HG03064 (cell line): ENCODE measurements around the gene PLCB3.

Experiments
- ATAC-seq: cut with Tn5 transposase; IDR thresholded peaks from one replicate; pipeline ENCODE4 v1.9.1; 2021; ENCODE audit warnings: low read depth; ENCODE audit not compliant: unreplicated experiment

Gene PLCB3

DNA sequence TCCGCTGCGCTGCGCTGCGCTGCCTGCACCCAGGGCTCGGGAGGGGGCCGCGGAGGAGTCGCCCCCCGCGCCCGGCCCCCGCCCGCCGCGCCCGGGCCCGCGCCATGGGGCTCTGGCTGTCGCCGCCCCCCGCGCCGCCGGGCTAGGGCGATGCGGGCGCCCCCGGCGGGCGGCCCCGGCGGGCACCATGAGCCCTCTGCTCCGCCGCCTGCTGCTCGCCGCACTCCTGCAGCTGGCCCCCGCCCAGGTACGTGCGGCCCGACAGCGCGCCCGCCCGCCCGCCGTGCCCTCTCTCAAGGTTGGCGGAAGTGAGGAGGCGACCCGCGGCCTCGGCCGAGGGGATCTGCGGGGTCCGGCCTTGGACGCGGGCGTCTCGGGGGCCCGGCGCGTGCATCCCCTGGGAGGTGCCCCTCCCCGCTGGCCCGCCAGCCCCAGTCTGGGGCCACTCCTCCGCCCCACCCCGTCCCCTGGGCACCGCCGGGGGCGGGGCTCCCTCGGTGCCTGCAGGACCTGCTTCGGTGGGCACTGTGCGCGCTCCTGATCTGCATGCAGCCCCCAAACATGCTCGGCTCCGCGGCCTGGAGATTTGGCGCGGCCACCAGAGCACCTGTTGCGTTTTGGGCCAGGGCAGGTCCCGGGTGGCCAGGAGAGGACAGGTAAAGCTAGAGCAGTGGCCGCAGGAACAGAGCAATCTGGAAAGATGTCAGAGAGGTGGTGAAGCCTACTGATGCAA lies 16.5 kb upstream of the PLCB3 start:
- ATAC-seq, result no peak

DNA sequence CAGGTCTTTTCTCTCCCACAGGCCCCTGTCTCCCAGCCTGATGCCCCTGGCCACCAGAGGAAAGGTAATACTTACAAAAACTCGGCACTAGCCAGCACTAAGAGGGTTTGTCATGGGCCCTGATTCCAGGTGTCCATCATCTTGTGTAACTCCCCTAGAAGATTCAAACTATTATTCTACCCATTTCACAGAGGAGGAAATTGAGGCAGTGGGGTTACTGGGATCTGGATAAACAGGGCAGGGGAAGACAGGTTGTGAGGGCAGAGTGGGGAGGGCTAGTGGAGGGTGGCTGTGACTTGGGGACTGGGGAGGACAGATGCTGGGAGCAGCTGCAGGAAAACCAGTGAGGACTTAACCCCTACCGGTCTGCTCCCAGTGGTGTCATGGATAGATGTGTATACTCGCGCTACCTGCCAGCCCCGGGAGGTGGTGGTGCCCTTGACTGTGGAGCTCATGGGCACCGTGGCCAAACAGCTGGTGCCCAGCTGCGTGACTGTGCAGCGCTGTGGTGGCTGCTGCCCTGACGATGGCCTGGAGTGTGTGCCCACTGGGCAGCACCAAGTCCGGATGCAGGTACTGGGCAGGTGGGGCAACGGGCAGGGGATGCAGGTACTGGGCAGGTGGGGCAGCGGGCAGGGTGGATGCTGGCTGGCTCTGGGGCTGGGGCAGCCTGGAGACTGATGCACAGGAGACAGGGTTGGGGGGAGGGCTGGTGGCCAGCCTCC lies 15.7 kb upstream of the PLCB3 start:
- ATAC-seq, result no peak

DNA sequence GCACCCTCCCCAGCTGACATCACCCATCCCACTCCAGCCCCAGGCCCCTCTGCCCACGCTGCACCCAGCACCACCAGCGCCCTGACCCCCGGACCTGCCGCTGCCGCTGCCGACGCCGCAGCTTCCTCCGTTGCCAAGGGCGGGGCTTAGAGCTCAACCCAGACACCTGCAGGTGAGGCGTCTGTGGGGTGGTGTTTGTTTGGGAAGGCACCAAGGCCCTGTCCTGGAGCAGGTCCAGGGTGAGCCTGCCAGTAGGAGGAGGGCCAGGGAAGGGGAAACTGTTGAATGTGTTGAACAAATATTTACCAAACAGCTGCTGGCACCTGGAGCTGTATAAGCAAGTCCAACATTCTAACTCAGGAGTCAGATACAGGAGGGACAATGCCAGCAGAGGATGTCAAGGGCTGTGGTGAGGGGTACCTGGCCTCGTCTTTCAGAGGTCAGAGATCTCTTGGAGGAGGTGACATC lies 13.8 kb upstream of the PLCB3 start:
- ATAC-seq, result no peak

DNA sequence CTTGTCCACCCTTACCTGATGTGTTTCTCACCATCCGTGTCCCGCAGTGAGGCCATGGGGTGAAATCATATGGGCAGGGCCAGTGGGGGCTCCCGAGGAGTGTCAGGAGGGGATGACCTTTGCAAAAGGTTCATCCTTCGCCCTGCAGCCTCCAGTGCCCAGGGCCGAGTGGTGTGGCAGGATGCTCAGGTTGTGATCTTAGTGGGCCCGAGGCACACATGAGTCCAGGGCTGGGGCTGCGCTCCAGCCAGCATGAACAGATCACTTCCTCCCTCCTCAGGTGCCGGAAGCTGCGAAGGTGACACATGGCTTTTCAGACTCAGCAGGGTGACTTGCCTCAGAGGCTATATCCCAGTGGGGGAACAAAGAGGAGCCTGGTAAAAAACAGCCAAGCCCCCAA lies 13.3 kb upstream of the PLCB3 start:
- no peak for ATAC-seq

DNA sequence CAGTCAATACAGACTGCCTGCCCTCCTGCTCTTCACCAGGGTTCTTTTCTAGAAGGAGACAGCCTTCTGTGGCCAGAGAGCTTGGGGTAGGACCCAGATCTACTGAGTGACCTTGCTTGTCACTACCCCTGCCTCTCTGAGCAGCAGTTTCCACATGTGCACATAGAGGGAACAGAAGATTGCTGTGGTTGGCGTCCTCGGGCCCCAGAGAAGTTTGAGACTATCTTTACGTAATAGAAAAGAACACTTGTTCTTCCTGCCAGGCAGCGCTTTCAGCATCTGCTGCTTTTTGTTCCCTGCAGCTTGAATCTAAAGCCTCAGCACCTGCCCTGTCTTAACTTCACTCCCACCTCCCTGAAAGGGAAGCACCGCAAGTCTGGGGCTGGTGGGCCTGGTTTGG lies 12.3 kb upstream of the PLCB3 start:
- ATAC-seq, result no peak

DNA sequence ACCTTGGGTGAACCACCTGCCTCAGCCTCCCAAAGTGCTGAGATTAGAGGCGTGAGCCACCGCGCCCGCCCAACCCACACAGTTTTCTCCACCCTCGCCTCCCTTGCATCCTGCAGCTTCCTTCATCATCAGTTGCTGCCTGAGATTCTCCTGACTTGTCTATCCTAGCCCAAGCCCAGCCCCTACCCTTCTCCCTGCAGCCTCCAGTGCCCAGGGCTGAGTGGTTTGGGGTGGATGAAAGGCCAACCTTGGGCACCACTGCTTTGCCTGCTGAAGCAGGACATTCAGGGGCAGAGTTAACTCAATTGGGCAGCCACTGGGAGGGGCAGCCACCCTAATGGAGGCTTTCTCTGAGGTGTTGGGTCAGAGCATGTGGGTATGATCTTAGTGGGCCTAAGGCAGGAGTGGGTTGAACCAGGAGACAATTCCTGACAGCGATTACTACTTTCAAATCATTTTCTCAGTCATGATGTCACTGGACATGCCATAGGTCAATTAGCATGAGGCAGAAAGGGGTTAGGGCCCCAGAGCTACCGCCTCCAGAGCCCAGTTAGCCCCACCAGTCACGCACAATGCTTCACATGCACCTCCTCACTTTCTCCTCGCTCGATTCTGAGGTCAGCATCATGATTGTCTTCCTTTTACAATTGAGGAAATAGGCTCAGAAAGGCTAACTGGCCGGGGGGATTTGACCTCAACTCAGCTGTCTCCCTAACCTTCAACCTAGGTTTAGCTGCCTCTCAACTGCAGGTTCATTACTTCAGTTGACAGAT lies 11.5 kb upstream of the PLCB3 start:
- ATAC-seq, result no peak

DNA sequence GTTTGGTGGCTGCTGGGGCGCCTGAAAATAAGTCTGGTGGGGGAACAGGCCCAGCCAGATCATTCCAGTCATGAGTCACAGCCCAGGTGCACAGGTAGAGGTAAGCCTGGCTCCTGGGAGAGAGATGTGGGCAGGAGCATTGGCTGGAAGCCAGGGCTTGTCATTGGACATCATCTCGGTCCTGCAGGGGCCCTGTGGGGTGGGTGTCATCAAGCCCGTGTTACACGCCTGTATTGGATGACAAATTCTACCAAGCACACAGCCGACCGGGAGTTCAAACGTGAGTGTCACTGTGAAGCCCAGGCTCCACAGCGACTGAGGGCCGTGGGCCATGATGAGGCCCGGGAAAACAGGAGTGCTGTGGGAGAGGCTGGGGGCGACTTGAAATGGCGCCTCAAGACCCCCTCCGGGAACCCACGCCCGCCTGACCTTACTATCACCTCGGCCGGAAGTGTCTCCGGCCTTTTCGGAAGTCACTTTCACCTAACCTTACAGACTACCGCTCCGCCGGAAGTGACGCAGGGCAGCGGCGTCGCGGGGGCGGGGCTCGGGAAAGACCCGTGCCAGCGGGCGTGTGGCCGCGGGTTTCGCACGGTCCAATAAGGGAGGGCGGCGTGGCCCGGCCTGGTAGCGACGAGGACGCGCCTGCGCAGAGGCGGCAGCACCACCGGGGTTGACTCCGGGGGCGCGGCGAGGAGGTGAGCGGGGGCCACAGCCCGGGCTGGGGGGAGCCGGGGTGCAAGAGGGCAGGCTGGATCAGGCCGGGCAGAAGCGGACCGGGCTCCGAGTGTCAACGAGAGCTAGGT lies 10.7 kb upstream of the PLCB3 start, which contains the start of gene FKBP2:
TSS of gene FKBP2 (plus strand) at position 661 of the 806 bp plus-strand sequence. CDS start 1,293 bp downstream, outside the sequence.
- ATAC-seq, result peak; percentile 49

DNA sequence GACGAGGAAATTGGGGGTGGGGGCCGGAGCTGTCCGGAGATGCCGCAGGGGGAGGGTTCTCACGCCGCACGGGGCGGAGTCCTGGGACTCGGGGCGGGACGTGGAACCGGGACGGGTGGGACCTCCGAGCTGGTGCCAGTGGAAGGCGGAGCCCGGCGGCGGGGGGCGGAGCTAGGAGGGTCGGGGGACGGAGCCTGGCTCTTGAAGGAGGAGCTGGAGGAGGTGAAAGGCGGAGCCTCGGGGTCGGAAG lies 10.2 kb upstream of the PLCB3 start:
- ATAC-seq, result no peak

DNA sequence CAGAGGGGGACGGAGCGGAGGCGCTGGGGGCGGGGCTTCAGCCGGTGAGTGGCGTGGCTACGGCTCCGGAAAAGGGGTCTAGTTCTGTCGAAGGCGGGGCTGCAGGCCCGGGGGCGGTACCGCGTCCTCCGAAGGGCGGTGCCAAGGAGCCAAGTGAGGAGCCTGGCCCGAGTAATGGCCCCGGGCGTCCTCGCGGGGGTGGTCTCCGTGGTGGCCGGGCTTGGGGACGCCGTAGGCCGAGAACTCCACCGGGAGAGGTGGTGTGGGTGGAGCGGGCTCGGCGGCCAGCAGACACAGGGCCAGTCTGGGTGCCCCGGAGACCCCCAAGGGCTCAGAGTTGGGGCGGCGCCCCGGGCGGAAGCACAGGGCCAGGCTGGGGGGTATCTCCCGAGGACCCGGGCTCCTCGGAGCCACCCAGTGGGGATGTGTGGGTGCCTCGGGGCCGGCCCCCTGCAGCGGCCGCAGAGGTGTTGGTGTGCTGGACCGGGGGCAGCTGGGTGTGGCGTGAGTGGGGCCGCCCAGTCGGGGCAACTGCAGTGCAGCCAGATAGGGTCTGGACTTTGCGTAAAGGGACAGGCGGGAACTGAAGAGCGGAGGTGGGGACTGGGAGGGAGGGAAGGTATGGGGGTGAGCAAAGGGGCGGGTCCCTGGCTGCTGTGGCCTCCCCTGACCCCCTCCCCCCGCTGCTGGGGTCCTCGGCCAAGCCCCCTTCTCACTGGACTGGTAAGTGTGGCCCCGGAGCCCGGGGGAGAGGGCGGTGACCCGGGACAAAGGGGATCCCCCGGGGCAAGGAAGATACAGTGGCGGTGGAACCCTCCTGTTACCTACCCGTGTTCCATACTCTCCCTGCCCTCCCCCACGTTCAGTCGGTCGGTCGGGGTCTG lies 9.6 kb upstream of the PLCB3 start:
- ATAC-seq, result peak; percentile 52

DNA sequence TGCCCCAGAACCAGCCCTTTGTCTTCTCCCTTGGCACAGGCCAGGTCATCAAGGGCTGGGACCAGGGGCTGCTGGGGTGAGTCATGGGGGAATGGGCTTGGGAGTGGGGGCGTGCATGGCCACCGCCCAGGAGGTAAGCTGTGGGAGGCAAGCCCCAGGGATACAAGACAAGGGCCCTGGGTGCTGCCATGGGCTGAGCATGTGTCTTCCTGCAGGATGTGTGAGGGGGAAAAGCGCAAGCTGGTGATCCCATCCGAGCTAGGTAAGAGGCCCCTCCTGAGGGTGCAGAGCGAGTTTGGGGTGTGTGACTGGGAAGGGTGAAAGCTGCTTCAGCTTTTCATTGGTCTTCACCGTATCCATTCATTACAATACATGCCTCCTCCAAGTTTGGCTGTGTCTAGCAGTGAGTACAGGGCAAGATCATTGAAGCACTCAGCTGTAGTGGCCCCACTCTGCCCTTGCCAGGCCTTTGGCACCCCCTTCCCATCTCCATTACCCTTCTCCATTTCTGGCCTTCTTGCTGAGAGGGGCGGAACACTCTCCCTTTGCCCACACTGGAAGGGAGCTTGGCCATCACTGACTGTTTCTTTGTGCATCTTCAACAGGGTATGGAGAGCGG lies 8.0 kb upstream of the PLCB3 start:
- no peak for ATAC-seq

DNA sequence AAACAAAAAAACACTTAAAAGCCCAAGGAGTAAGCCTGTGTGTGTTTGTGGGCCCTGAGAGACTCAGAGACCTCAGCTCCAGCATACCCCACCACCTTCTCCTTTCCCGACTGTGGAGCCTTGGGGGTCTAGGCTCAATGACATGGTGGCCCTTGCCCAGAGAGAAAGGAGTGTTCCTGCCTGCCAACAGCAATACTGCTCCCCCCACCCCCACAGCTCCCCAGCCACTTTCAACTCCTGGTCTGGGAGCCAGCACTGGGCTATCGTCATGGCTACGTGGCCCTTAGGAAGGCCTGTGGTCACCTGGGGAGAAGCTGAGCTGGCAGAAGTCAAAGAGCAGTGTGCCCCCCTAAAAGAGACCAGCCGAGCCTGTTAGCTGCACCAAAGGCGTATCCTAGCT lies 7.2 kb upstream of the PLCB3 start:
- no peak for ATAC-seq

DNA sequence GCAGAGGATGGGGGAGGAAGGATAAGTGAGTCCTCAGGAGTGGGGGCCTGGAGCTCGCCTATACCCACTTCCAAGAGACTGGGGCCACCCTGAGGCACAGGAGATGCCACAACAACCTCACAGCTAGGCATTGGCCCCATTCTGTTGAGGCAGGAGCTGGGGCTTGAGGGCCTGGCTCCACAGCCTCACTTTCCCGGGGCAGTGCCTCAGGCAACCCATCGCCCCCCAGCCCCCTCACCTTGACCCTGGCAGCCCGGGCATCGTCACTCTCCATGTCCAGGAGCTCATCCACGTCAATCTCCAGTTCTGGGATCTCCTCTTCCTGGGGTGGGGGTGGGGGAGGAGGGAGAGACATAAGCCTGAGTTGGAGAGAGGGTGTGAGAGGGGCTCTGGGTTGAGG lies 6.4 kb upstream of the PLCB3 start:
- ATAC-seq, result no peak

DNA sequence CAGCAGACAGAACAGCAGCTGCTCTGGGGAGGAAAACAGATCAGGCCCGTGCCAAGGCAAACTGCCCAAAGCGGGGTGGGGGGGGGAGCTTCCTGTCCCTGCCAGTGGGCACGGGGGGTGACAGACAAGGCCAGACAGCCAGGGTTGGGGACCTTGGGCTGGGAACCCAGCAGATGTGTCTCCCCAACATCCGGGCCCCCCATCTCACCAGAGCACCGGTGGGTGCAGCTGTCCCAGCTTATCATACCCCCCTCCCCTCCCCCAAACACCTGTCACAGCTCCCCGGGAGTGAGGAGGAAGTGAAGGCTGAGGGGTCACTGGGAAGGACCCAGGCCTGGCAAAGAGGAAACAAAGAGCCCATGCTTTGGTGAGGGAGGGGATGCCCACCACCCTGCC lies 5.9 kb upstream of the PLCB3 start:
- ATAC-seq, result no peak

DNA sequence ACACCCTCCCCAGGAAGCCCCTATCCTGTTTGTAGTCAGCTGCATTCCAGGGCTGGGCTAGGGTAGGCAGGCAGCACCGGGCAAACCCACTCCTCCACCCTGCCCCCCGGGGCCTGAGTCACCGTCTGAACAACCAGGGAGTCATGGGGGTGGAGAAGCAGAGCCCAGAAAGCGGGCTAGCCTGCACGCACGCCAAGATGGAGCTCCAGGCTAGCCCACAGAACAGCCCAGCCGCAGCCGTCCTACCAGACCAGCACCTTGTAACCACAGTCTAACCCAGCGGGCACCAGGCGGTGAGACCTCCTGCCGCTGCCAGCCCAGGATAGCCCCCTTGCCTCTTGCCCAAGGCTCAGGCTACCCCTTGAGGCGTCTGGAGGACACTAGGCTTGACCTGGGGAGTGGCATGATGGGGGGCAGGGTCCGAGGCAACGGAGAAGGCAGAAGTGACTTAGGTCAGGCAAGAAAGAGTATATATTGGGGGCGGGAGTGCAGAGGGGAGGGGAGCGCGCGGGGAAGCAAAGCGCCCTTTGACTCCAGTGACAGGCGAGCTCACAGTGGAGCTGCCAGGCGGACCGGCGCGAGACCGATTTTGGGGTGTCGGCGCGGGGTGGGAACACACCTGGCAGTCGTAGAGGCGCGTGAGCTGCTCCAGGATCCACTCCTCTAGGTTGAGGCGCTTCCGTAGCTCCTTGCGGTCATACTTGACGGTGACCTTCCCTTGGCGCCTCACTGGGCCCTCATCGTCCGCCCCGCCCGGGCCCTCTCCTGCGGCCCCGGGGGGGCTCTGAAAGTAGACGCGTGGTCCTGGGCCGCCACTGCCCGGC lies 5.3 kb upstream of the PLCB3 start:
- no peak for ATAC-seq

DNA sequence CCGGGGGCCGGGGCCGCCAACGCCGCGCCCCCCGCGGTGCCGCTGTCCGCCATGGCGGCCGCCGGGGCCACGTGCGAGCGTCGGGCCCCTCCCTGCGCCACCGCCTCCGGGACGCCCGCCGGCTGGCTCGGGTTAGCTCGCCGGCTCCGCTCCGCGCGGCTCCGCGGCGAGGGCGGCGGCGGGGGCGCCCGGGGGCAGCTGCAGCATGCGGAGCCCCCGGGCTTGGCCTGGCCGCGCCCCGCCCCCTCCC lies 4.8 kb upstream of the PLCB3 start:
- peak; percentile 15 for ATAC-seq

DNA sequence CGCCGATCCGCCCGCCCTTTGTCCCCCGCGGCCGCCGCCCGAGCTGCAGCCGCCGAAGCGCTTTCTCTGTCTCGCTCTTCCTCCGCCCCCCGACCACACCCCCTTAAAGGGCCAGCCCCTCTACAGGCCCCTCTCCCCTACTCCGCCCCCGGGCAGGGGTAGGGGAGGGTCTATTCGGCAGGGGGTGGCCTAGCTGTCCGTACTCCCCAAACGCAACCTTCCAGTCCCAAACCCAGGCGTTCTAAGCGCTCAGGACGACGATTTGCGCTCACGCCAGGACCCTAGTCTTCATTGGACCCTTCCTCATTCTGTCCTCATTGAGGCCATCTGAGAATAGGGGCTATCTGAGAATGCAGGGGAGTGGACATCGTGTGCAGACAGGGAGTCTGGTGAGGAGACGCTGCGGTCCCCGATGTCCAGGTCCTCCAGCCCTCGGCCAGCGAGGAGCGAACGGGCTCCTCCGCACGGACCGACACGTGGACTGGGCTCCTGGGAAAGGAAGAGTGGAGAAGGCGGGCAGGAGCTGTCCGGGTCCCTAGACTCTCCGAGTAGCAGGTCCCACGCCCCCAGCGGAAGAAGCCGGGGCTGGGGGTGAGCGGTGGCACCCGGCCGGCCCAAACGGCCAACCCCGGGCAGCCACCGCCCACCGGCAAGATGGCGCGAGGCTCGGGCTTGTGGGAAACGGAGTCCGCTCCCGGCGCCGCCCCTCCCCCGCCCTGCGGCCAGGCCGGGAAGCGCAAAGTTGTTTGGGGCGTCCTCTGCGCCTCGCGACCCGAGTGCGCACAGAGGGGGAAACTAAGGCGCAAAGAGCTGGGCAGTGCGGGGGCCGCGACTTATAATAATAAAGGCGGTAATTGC lies 4.2 kb upstream of the PLCB3 start, which contains the start of gene PPP1R14B:
TSS of gene PPP1R14B (minus strand) at position 73 of the 858 bp plus-strand sequence. CDS start 270 bp downstream, outside the sequence.
- ATAC-seq, result peak; percentile 36

DNA sequence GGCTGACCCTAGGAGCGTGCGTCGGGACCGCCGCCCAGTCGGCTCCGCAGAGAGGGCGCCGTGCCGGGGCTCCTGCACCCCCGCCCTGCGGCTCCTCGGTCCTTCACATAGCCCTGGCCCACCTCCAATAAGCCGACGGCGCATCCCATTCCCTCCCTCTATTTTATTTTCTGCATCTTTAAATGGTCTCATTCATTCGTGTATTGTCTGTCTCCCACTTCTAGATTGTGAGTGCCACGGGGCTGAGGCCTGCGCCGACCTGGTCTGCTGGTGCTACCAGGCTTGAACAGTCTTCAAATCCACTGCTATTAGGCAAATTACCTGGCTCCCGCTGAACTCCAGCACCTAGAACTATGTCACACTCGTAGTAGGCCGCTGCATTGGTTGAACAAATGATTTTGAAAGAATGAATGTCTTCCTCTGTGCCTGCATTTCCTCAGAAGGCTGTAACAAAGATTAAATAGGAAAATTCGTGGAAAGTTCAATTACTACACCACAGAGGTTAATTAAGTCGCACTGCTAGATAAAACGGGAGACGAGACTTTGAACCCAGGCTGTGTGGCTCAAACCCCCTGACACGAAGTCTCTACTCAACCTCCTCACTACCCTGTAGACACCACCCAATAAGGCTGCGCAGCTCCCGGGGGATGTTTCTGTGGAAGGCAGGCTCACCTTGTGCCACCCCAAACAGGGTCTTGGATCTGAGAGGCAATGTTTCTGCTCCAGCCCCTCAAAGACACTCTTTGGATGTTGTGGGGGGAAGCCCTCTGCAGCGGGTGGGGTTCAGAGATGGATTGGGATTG lies 3.4 kb upstream of the PLCB3 start:
- no peak for ATAC-seq
